Activated naive CD8-positive, alpha-beta T cell treated with anti-CD3 and anti-CD28 coated beads, Interleukin-2, amount 50 U/mL, for 24 hours (primary cell): ENCODE results near the gene TAAR1.
"Not testable (repeated sequence)": the region's sequence is repeated elsewhere in the genome, so short reads cannot be mapped to it uniquely, and the experiment has no call there.

Experiments
- ATAC-seq: fragments of 150-1000 bp; cut with Tn5 transposase; one replicate; pipeline ENCODE4 v1.10.0; 2021
- DNase-seq: peaks from one replicate; pipeline ENCODE4 v3.0.0; 2021
- H3K27ac Mint-ChIP-seq: one replicate; pipeline ENCODE4 v1.8.0; 2021; ENCODE audit warnings: mild to moderate bottlenecking, mixed read lengths
- H3K27me3 Mint-ChIP-seq: one replicate; pipeline ENCODE4 v1.8.0; 2021; ENCODE audit warnings: mixed read lengths
- H3K36me3 Mint-ChIP-seq: one replicate; pipeline ENCODE4 v1.8.0; 2021; ENCODE audit warnings: low read depth, mixed read lengths
- H3K4me1 Mint-ChIP-seq: one replicate; pipeline ENCODE4 v1.8.0; 2021; ENCODE audit warnings: mixed read lengths
- H3K4me3 Mint-ChIP-seq: one replicate; pipeline ENCODE4 v1.8.0; 2021; ENCODE audit warnings: mild to moderate bottlenecking, moderate library complexity, mixed read lengths
- H3K9me3 Mint-ChIP-seq: one replicate; pipeline ENCODE4 v1.8.0; 2021; ENCODE audit warnings: mixed read lengths

TAAR1 gene

GRCh38 chr6:132635288-132635687 is 23.7 kb downstream of the TAAR1 start:
- H3K27ac Mint-ChIP-seq, H3K36me3 Mint-ChIP-seq, ATAC-seq, H3K4me3 Mint-ChIP-seq, H3K9me3 Mint-ChIP-seq, H3K4me1 Mint-ChIP-seq, DNase-seq: not testable (repeated sequence)
- H3K27me3 Mint-ChIP-seq, result peaks cover 28% of the 10 kb centered on the region

GRCh38 chr6:132634796-132635195 is 24.2 kb downstream of the TAAR1 start:
- Mint-ChIP-seq H3K27me3 (peaks cover 25% of the 10 kb centered on the region), H3K4me1 (no peaks in the 10 kb centered on the region), H3K27ac (no peak overlapping the region)

GRCh38 chr6:132633362-132633761 is 25.6 kb downstream of the TAAR1 start:
- Mint-ChIP-seq H3K27me3 (peaks cover 24% of the 10 kb centered on the region), H3K9me3 (no peaks in the 10 kb centered on the region), H3K27ac (no peak overlapping the region), H3K36me3 (no peaks in the 10 kb centered on the region), H3K4me3 (no peak overlapping the region), H3K4me1 (no peaks in the 10 kb centered on the region)
- DNase-seq (no peak), ATAC-seq (no peak)

More at GRCh38 chr6:132634796-132635195, 24.2 kb downstream of the TAAR1 start:
- no peak for ATAC-seq
- Mint-ChIP-seq H3K36me3 (no peaks in the 10 kb centered on the region), H3K4me3 (no peak overlapping the region), H3K9me3 (no peaks in the 10 kb centered on the region)
- DNase-seq, result no peak

- H3K27ac Mint-ChIP-seq, result no peak within 1 kb of the TSS
- H3K36me3 Mint-ChIP-seq, result peaks cover 2% of the 10 kb centered on the region
- no peaks in the 10 kb centered on the region for H3K4me1 Mint-ChIP-seq
- DNase-seq (no peak), ATAC-seq (no peak)
- no peak within 1 kb of the TSS for H3K4me3 Mint-ChIP-seq
- peaks cover 5% of the 10 kb centered on the region for H3K9me3 Mint-ChIP-seq
- peaks cover 22% of the 10 kb centered on the region for H3K27me3 Mint-ChIP-seq
Measured at GRCh38 chr6:132624175-132624574, 34.8 kb downstream of the TAAR1 start, which contains the start of gene TAAR2. Gene TAAR2, minus strand, starts transcription at chr6:132624275. Its CDS starts 0 bp downstream, at chr6:132624275.

- DNase-seq (no peak), ATAC-seq (no peak)
- Mint-ChIP-seq H3K9me3 (peaks cover 5% of the 10 kb centered on the region), H3K36me3 (peaks cover 2% of the 10 kb centered on the region), H3K27me3 (peaks cover 22% of the 10 kb centered on the region), H3K4me1 (no peaks in the 10 kb centered on the region), H3K27ac (no peak overlapping the region), H3K4me3 (no peak overlapping the region)
Measured at GRCh38 chr6:132623106-132623845, 35.7 kb downstream of the TAAR1 start.

- Mint-ChIP-seq H3K36me3 (no peaks in the 10 kb centered on the region), H3K27ac (no peak overlapping the region), H3K4me1 (peaks cover 3% of the 10 kb centered on the region), H3K27me3 (peaks cover 3% of the 10 kb centered on the region), H3K4me3 (no peak overlapping the region), H3K9me3 (no peaks in the 10 kb centered on the region)
- ATAC-seq (no peak), DNase-seq (no peak)
Measured at GRCh38 chr6:132616677-132617076, 42.3 kb downstream of the TAAR1 start.

- peaks cover 3% of the 10 kb centered on the region for H3K27me3 Mint-ChIP-seq
- H3K4me1 Mint-ChIP-seq, result peaks cover 3% of the 10 kb centered on the region
- DNase-seq (no peak), ATAC-seq (no peak)
- H3K4me3 Mint-ChIP-seq, result peak overlapping the region; percentile 61
- H3K9me3 Mint-ChIP-seq, result no peaks in the 10 kb centered on the region
- no peak overlapping the region for H3K27ac Mint-ChIP-seq
- H3K36me3 Mint-ChIP-seq, result no peaks in the 10 kb centered on the region
Measured at GRCh38 chr6:132614554-132614953, 44.4 kb downstream of the TAAR1 start.

GRCh38 chr6:132612449-132613108 is 46.4 kb downstream of the TAAR1 start:
- no peak overlapping the region for H3K4me3 Mint-ChIP-seq
- H3K36me3 Mint-ChIP-seq, result no peaks in the 10 kb centered on the region
- H3K27me3 Mint-ChIP-seq, result peaks cover 1% of the 10 kb centered on the region
- H3K27ac Mint-ChIP-seq, result no peak overlapping the region
- ATAC-seq (no peak), DNase-seq (no peak)
- H3K9me3 Mint-ChIP-seq, result no peaks in the 10 kb centered on the region
- H3K4me1 Mint-ChIP-seq, result peaks cover 3% of the 10 kb centered on the region

- no peaks in the 10 kb centered on the region for H3K27me3 Mint-ChIP-seq
- ATAC-seq (no peak), DNase-seq (no peak)
- no peak overlapping the region for H3K4me3 Mint-ChIP-seq
- no peaks in the 10 kb centered on the region for H3K36me3 Mint-ChIP-seq
- peaks cover 3% of the 10 kb centered on the region for H3K4me1 Mint-ChIP-seq
- H3K9me3 Mint-ChIP-seq, result no peaks in the 10 kb centered on the region
- H3K27ac Mint-ChIP-seq, result no peak overlapping the region
Measured at GRCh38 chr6:132611616-132612015, 47.4 kb downstream of the TAAR1 start.

- ATAC-seq, result no peak
Measured at GRCh38 chr6:132607544-132608233, 51.3 kb downstream of the TAAR1 start.

GRCh38 chr6:132604635-132605152 is 54.3 kb downstream of the TAAR1 start:
- ATAC-seq, result no peak
- Mint-ChIP-seq H3K9me3 (no peaks in the 10 kb centered on the region), H3K36me3 (no peaks in the 10 kb centered on the region), H3K4me3 (no peak overlapping the region), H3K4me1 (no peaks in the 10 kb centered on the region), H3K27ac (no peak overlapping the region), H3K27me3 (peaks cover 13% of the 10 kb centered on the region)
- no peak for DNase-seq

More at GRCh38 chr6:132607544-132608233, 51.3 kb downstream of the TAAR1 start:
- Mint-ChIP-seq H3K9me3 (no peaks in the 10 kb centered on the region), H3K27ac (no peak overlapping the region), H3K4me3 (no peak overlapping the region), H3K27me3 (peaks cover 7% of the 10 kb centered on the region), H3K4me1 (no peaks in the 10 kb centered on the region), H3K36me3 (no peaks in the 10 kb centered on the region)
- no peak for DNase-seq

GRCh38 chr6:132600900-132601299 is 58.1 kb downstream of the TAAR1 start:
- not testable (repeated sequence) for H3K4me3 Mint-ChIP-seq, H3K36me3 Mint-ChIP-seq, H3K9me3 Mint-ChIP-seq, DNase-seq, H3K4me1 Mint-ChIP-seq, H3K27ac Mint-ChIP-seq, ATAC-seq
- peaks cover 21% of the 10 kb centered on the region for H3K27me3 Mint-ChIP-seq

- Mint-ChIP-seq H3K36me3 (no peaks in the 10 kb centered on the region), H3K4me3 (no peak overlapping the region), H3K4me1 (no peaks in the 10 kb centered on the region), H3K27me3 (peaks cover 16% of the 10 kb centered on the region), H3K9me3 (no peaks in the 10 kb centered on the region), H3K27ac (no peak overlapping the region)
- DNase-seq (no peak), ATAC-seq (no peak)
Measured at GRCh38 chr6:132598473-132598872, 60.5 kb downstream of the TAAR1 start.

- ATAC-seq (no peak), DNase-seq (no peak)
- Mint-ChIP-seq H3K9me3 (no peaks in the 10 kb centered on the region), H3K4me3 (no peak overlapping the region), H3K27ac (no peak overlapping the region), H3K36me3 (no peaks in the 10 kb centered on the region), H3K27me3 (peaks cover 18% of the 10 kb centered on the region), H3K4me1 (no peaks in the 10 kb centered on the region)
Measured at GRCh38 chr6:132596201-132596600, 62.8 kb downstream of the TAAR1 start.
